ENCODE data around the gene PARD3.

The PARD3 gene

GRCh38 chr10:34111179-34111578, 703.9 kb downstream of the PARD3 start:
- POLR2A ChIA-PET = interaction anchor here (0.7 kb wide), 1 partner anchor 914 kb away, joined by 3 read pairs; no protein-coding TSS in a partner anchor
- no peak for DNase-seq (ENCODE audit: low read depth, low spot score)
- no peak overlapping the region for H3K4me3 ChIP-seq (ENCODE audit: low read depth, low read length)
- CTCF ChIA-PET = interaction anchor here (1.6 kb wide), 1 partner anchor 528 kb away, joined by 4 read pairs; no protein-coding TSS in a partner anchor
- TF ChIP-seq CTCF (IDR thresholded peaks at IDR 0.05; ENCODE audit: insufficient read depth, low read length, missing control alignments) = no peak

- CTCF ChIA-PET = interaction anchor here (0.6 to 1.6 kb wide), 3 partner anchors 395 to 529 kb away, joined by 3 to 4 read pairs (median 3); no protein-coding TSS in a partner anchor
- no peak overlapping the region for H3K4me3 ChIP-seq (ENCODE audit: low read depth, low read length)
- POLR2A ChIA-PET = no interaction called here
- TF ChIP-seq CTCF (IDR thresholded peaks at IDR 0.05; ENCODE audit: insufficient read depth, low read length, missing control alignments) = no peak
- no peak for DNase-seq (ENCODE audit: low read depth, low spot score)
These were observed 705.0 kb downstream of the PARD3 start for GRCh38 chr10:34109952-34110702.

- H3K4me3 ChIP-seq (ENCODE audit: low read depth, low read length) = no peak overlapping the region
- ChIA-PET POLR2A (interaction anchor here (0.5 to 1.0 kb wide), 2 partner anchors 9 to 589 kb away, joined by 3 read pairs; no protein-coding TSS in a partner anchor), CTCF (interaction anchor here (0.6 kb wide), 2 partner anchors 395 to 499 kb away, joined by 3 read pairs; no protein-coding TSS in a partner anchor)
- DNase-seq (ENCODE audit: low read depth, low spot score) = no peak
- TF ChIP-seq CTCF (IDR thresholded peaks at IDR 0.05; ENCODE audit: insufficient read depth, low read length, missing control alignments) = no peak
These were observed 705.6 kb downstream of the PARD3 start for GRCh38 chr10:34109495-34109894.

GRCh38 chr10:34107626-34108516, 707.2 kb downstream of the PARD3 start:
- TF ChIP-seq CTCF (IDR thresholded peaks at IDR 0.05; ENCODE audit: insufficient read depth, low read length, missing control alignments) = no peak
- no peak for DNase-seq (ENCODE audit: low read depth, low spot score)
- no peak overlapping the region for H3K4me3 ChIP-seq (ENCODE audit: low read depth, low read length)
- ChIA-PET CTCF (no interaction called here), POLR2A (no interaction called here)

GRCh38 chr10:34106356-34106885, 708.7 kb downstream of the PARD3 start:
- no peak overlapping the region for H3K4me3 ChIP-seq (ENCODE audit: low read depth, low read length)
- no peak for TF ChIP-seq CTCF (IDR thresholded peaks at IDR 0.05; ENCODE audit: insufficient read depth, low read length, missing control alignments)
- CTCF ChIA-PET = interaction anchor here (1.3 kb wide), 1 partner anchor 779 kb away, joined by 3 read pairs; no protein-coding TSS in a partner anchor
- POLR2A ChIA-PET = no interaction called here
- DNase-seq (ENCODE audit: low read depth, low spot score) = no peak

Data from AG04449 (cell line).